NB4 (cell line): ENCODE data around the gene PPHLN1.

ENCODE experiments used
- DNase-seq: peaks from one replicate; pipeline ENCODE4 v3.0.0; 2010; ENCODE audit warnings: low read depth
- H3K4me3 ChIP-seq: one replicate; pipeline ENCODE4 v1.5.1; 2011; ENCODE audit warnings: mild to moderate bottlenecking, low read depth, low read length, moderate library complexity
- CTCF ChIP-seq: IDR thresholded peaks from one replicate; pipeline ENCODE4 v1.5.1; 2012; ENCODE audit warnings: low read depth, low read length
- MAX ChIP-seq: IDR thresholded peaks from 2 replicates; pipeline ENCODE4 v1.6.1; 2011; ENCODE audit warnings: low read depth, low read length
- MYC ChIP-seq: IDR thresholded peaks from 2 replicates; pipeline ENCODE4 v1.6.1; 2011; ENCODE audit warnings: low read depth, low read length
- POLR2A ChIP-seq: IDR thresholded peaks from 2 replicates; pipeline ENCODE4 v1.6.1; 2011; ENCODE audit warnings: mild to moderate bottlenecking; ENCODE audit not compliant: insufficient read length; ENCODE audit errors: extremely low read depth

The PPHLN1 gene

GRCh38 chr12:42475106-42475505 lies 149.1 kb downstream of the PPHLN1 start:
- TF ChIP-seq POLR2A (no peak), CTCF (no peak), MYC (no peak), MAX (no peak)

GRCh38 chr12:42477941-42478340 lies 152.0 kb downstream of the PPHLN1 start:
- no peak overlapping the region for H3K4me3 ChIP-seq
- no peak for DNase-seq
- TF ChIP-seq MYC (no peak), POLR2A (no peak), MAX (no peak), CTCF (no peak)

More at GRCh38 chr12:42475106-42475505, 149.1 kb downstream of the PPHLN1 start:
- DNase-seq, result no peak
- no peak overlapping the region for H3K4me3 ChIP-seq

- H3K4me3 ChIP-seq, result no peak overlapping the region
- no peak for DNase-seq
- TF ChIP-seq MYC (no peak), CTCF (no peak), POLR2A (no peak), MAX (no peak)
Observed at GRCh38 chr12:42481368-42481767, 155.4 kb downstream of the PPHLN1 start.

- no peak for TF ChIP-seq MAX
- TF ChIP-seq POLR2A, result no peak
- TF ChIP-seq MYC, result no peak
- no peak for TF ChIP-seq CTCF
- H3K4me3 ChIP-seq, result no peak overlapping the region
- DNase-seq, result no peak
Observed at GRCh38 chr12:42482041-42482747, 156.2 kb downstream of the PPHLN1 start.

GRCh38 chr12:42482748-42483520 lies 157.0 kb downstream of the PPHLN1 start:
- H3K4me3 ChIP-seq, result peak overlapping the region; percentile 40
- no peak for TF ChIP-seq POLR2A
- TF ChIP-seq MAX, result 0 out of 2 replicates have a peak, but pooled peaks have one; percentile 5
- peak; percentile 31; the same call in 1 of the 2 replicates for TF ChIP-seq MYC
- TF ChIP-seq CTCF, result peak; percentile 79
- DNase-seq, result peak; percentile 79
